Lower leg skin (tissue), 4 donors: ENCODE results near the gene TTLL5. TPM values are rescaled to one million over a fixed set of nuclear protein-coding genes. Genes with fewer than 3 reads are reported as not detected.

ENCODE experiments used
- DNase-seq, 2 donors: peaks; one replicate each; pipeline ENCODE4 v3.0.0-alpha.2; 2019; ENCODE audit warnings: low spot score in 2 of 2
- H3K4me3 ChIP-seq: fragments of 200-600 bp; sonication (generic); 2 replicates; pipeline ENCODE4 v1.5.1; 2017; ENCODE audit warnings: mild to moderate bottlenecking, low read depth; ENCODE audit not compliant: poor library complexity, severe bottlenecking
- CTCF ChIP-seq, 3 donors: fragments of 450-650 bp; IDR thresholded peaks; one replicate each; pipeline ENCODE4 v1.5.1; 2016; ENCODE audit warnings: antibody characterized with exemption in 3 of 3, mild to moderate bottlenecking in 3 of 3, moderate library complexity in 2 of 3
- POLR2A ChIP-seq, 2 donors: fragments of 450-650 bp; IDR thresholded peaks; one replicate each; pipeline ENCODE4 v1.6.1; 2016 to 2017; ENCODE audit warnings: antibody characterized with exemption in 2 of 2, mild to moderate bottlenecking in 1 of 2, moderate library complexity in 1 of 2
- WGBS, 2 donors: methylation state at CpG; one replicate each; pipeline ENCODE4 v1.1.5; 2018; 5-methylcytosine and 5-hydroxymethylcytosine counted together
- intact Hi-C: fragments of 100-400 bp; cut with DNase I; formaldehyde crosslinking; loops from one replicate; pipeline ENCODE4 v1.15.0; 2023; ENCODE audit warnings: low total_unique reads
- total RNA-seq, 4 donors: library from RNA; depleted of rRNA; stranded (reverse); fragments of >200 nt; gene quantifications; one replicate each; pipeline ENCODE4 v1.1.0, GENCODE V29; 2016

TTLL5 gene
- total RNA-seq, 4 donors from 2014 or later = 16.5 to 31.1 (median 18.4) TPM

DNA sequence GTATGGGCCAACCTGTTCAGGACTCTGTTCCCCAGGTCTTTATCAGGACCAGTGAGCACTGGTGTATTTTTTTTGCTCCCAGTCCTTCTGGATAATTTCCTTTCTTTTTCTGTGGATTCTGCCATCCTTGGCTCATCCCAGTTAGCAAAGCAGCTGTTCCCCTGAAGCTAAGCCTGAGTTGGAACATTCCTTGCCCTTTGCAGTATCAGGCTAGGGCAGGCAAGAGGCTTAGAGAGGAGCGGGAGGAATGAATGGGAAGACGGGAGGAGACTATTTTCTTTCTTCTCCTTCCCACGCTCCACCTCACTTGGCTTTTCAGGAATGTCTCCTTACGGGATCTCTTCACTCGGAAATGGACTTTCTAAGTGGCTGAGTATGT is 29.6 kb upstream of the TTLL5 start:
- WGBS, 2 donors = 39 to 54% methylated on average over 5 of the region's 5 CpGs

DNA sequence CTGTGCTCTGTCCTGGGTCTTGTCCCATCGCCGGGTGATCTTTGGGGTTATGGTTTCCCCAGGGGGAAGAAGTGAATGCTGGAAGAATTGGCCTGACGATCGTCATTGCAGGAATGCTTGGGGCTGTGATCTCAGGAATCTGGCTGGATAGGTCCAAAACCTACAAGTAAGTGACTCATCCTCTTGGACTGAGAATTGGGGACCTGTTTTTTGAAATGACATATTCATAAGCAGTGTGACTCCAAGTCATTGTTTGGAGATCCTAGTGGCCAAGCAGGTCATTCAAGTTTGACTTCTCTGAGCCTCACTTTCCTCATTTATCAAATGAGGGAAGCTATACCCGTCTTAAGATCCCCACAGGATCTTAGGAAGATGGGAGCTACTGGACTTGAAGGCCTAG is 26.2 kb upstream of the TTLL5 start:
- intact Hi-C loops = no loop called here
- WGBS, 2 donors = 63 to 71% methylated on average over 5 of the region's 5 CpGs
- TF ChIP-seq CTCF (IDR thresholded peaks at IDR 0.05) (no peak), POLR2A (IDR thresholded peaks at IDR 0.05) (no peak)
- no peak for DNase-seq
- H3K4me3 ChIP-seq = no peak overlapping the region

More for the DNA sequence above, 29.6 kb upstream of the TTLL5 start:
- DNase-seq = no peak
- TF ChIP-seq POLR2A (IDR thresholded peaks at IDR 0.05) (no peak), CTCF (IDR thresholded peaks at IDR 0.05) (no peak)
- intact Hi-C loops = no loop called here
- no peak overlapping the region for H3K4me3 ChIP-seq

GRCh38 chr14:75636100-75636692 is 24.9 kb upstream of the TTLL5 start:
- TF ChIP-seq POLR2A (IDR thresholded peaks at IDR 0.05) (no peak), CTCF (IDR thresholded peaks at IDR 0.05) (no peak)
- no peak overlapping the region for H3K4me3 ChIP-seq
- 65 to 70% methylated on average over 13 of the region's 13 CpGs for WGBS, 2 donors
- intact Hi-C loops = no loop called here
- no peak for DNase-seq

DNA sequence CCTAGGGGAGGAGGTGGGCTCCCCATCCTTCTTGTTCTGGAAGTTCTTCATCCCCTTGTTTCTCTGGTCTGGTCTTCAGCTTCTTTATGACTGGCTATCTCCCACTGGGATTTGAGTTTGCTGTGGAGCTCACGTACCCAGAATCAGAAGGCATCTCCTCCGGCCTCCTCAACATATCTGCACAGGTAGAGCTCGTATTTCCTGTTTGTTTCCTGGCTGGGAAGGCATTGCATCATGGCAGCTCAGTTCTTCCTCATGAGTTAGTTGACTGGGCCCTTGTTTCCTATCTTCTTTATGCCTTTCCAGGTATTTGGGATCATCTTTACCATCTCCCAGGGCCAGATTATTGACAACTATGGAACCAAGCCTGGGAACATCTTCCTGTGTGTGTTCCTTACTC is 20.2 kb upstream of the TTLL5 start:
- TF ChIP-seq CTCF (IDR thresholded peaks at IDR 0.05) (no peak), POLR2A (IDR thresholded peaks at IDR 0.05) (no peak)
- 76 to 79% methylated on average over 3 of the region's 3 CpGs for WGBS, 2 donors
- intact Hi-C loops = no loop called here
- DNase-seq = no peak
- H3K4me3 ChIP-seq = no peak overlapping the region

- 59 to 63% methylated on average over 4 of the region's 4 CpGs for WGBS, 2 donors
- intact Hi-C loops = no loop called here
- H3K4me3 ChIP-seq = no peak overlapping the region
- TF ChIP-seq CTCF (IDR thresholded peaks at IDR 0.05) (no peak), POLR2A (IDR thresholded peaks at IDR 0.05) (no peak)
- DNase-seq = no peak
Observed at GRCh38 chr14:75643985-75644384, 17.1 kb upstream of the TTLL5 start.

DNA sequence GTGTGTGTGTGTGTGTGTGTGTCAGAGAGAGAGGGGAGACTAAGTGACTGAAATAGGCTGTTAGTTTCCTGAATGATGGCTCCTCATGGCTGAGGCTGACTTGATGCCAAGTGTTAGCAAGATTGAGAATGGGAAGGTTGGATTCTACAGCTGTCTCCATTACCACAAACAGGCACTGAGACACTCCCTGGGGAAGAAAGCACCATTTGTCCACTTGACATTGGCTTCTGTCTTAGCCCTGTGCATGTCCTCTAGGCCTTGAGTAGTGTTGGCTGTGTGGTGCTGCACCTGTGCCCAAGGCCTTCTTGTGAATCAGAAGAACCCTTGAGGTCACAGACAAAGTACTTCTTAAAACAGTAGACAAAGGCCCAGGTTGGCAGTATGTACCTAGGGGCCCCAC is 16.0 kb upstream of the TTLL5 start:
- no peak for TF ChIP-seq CTCF (IDR thresholded peaks at IDR 0.05)
- no peak for TF ChIP-seq POLR2A (IDR thresholded peaks at IDR 0.05)
- no peak for DNase-seq
- intact Hi-C loops = no loop called here
- no peak overlapping the region for H3K4me3 ChIP-seq
